ENCODE data around the gene IRX6. TPM values are rescaled to one million over a fixed set of nuclear protein-coding genes. Genes with fewer than 3 reads are reported as not detected.

IRX6 gene
- total RNA-seq: not detected in 2 replicates

DNA sequence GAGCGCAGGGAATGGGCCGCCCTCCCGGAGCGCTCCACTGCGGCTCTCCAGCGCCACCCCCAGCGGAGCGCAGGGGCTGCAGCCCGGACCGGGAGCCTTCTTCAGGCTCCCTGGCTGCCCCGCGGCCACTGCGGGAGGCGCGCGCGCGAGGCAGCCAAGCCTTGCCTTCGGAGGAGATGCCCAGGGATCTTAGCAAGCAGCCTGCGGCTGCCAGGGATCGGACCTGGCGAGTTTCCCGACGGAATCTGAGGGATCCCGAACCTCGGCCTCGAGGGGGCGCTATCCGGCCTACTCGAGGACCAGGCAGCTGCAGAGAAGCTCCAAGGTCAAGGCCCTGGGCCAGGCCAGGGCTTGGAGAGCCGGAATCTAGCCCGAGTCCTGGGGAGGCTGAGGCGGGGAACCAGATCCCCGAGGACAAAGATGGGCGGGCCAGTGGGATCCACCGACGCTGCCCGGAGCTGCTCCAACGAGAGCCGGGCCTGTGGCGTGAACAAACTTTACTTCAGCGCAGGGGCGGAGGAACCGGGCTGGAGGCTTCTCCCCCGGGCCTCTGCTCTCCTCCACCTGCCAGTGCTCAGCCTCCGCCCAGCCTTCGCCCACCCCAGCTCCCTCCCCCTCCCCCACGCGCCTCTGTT, at the start of gene IRX6:
Gene IRX6 (plus strand): TSS at position 567 of the 635 bp plus-strand sequence. CDS start 889 bp downstream, outside the sequence.

Other genes with a start within 250 kb of the IRX6 start
- gene MMP2, start 155.0 kb downstream of the IRX6 start, total RNA-seq: 97.5 and 110 TPM in 2 replicates
- 2.7 and 18.0 TPM in 2 replicates for gene LPCAT2, start 184.9 kb downstream of the IRX6 start, total RNA-seq
- gene CAPNS2, start 242.5 kb downstream of the IRX6 start, total RNA-seq: not detected in 2 replicates

Data from cardiac atrium fibroblast (primary cell).